WTC11 (cell line): ENCODE measurements around the gene GOSR2. TPM values are rescaled to one million over a fixed set of nuclear protein-coding genes. Genes with fewer than 3 reads are reported as not detected.

ENCODE experiments used
- ATAC-seq: fragments of 200-7000 bp; cut with Tn5 transposase; 2 replicates; pipeline ENCODE4 v1.10.0; 2021; ENCODE audit warnings: mild to moderate bottlenecking, moderate library complexity
- CTCF ChIA-PET: fragments of 300-600 bp; sonication (Branson Sonifier 250); formaldehyde crosslinking; loops from one replicate; lab custom pipeline; 2021; ENCODE audit warnings: antibody characterized with exemption; lab: Charles Lee
- POLR2A ChIA-PET: fragments of 350-600 bp; sonication (Branson Sonifier 250); formaldehyde crosslinking; loops from one replicate; lab custom pipeline; 2021; ENCODE audit warnings: antibody characterized with exemption; lab: Charles Lee
- DNase-seq: peaks from one replicate; pipeline ENCODE4 v3.0.0; 2021; ENCODE audit warnings: low spot score
- H3K27ac Mint-ChIP-seq: 2 replicates; pipeline ENCODE4 v1.8.0; 2021; ENCODE audit warnings: mixed read lengths
- H3K27me3 Mint-ChIP-seq: 2 replicates; pipeline ENCODE4 v1.8.0; 2021; ENCODE audit warnings: low read depth, mild to moderate bottlenecking, moderate library complexity, mixed read lengths
- H3K36me3 Mint-ChIP-seq: 2 replicates; pipeline ENCODE4 v1.8.0; 2021; ENCODE audit warnings: mixed read lengths
- H3K4me1 Mint-ChIP-seq: 2 replicates; pipeline ENCODE4 v1.8.0; 2022; ENCODE audit warnings: mixed read lengths
- H3K4me3 Mint-ChIP-seq: 2 replicates; pipeline ENCODE4 v1.8.0; 2021; ENCODE audit warnings: mild to moderate bottlenecking, moderate library complexity, mixed read lengths
- H3K9me3 Mint-ChIP-seq: 2 replicates; pipeline ENCODE4 v1.8.0; 2021; ENCODE audit warnings: mixed read lengths
- CREM ChIP-seq: sonication (generic); formaldehyde crosslinking; IDR thresholded peaks from 2 replicates; pipeline ENCODE4 v1.8.1; 2022; ENCODE audit warnings: mild to moderate bottlenecking, missing genetic modification reagents, moderate library complexity
- GRHL2 ChIP-seq: fragments of 250-450 bp; sonication (Bioruptor Pico); IDR thresholded peaks from 2 replicates; pipeline ENCODE4 v1.8.0; 2022; ENCODE audit warnings: mild to moderate bottlenecking, moderate library complexity; ENCODE audit not compliant: insufficient replicate concordance, severe bottlenecking
- JAZF1 ChIP-seq: fragments of 250-450 bp; sonication (Bioruptor Pico); IDR thresholded peaks from 2 replicates; pipeline ENCODE4 v1.9.0; 2021; ENCODE audit warnings: moderate library complexity, mild to moderate bottlenecking, inconsistent platforms
- JUN ChIP-seq: sonication (generic); formaldehyde crosslinking; IDR thresholded peaks from 2 replicates; pipeline ENCODE4 v1.8.0; 2023; ENCODE audit warnings: mild to moderate bottlenecking, missing genetic modification reagents
- NR2C2 ChIP-seq: sonication (generic); formaldehyde crosslinking; IDR thresholded peaks from 2 replicates; pipeline ENCODE4 v1.8.0; 2022; ENCODE audit warnings: mild to moderate bottlenecking, missing genetic modification reagents
- OVOL2 ChIP-seq: fragments of 250-450 bp; sonication (Bioruptor Pico); IDR thresholded peaks from 2 replicates; pipeline ENCODE4 v1.9.0; 2021; ENCODE audit warnings: mild to moderate bottlenecking, borderline replicate concordance
- SOX15 ChIP-seq: fragments of 250-450 bp; sonication (Bioruptor Pico); IDR thresholded peaks from 2 replicates; pipeline ENCODE4 v1.9.0; 2021; ENCODE audit warnings: mild to moderate bottlenecking
- TEAD4 ChIP-seq: sonication (generic); formaldehyde crosslinking; IDR thresholded peaks from 2 replicates; pipeline ENCODE4 v1.8.0; 2022; ENCODE audit warnings: mild to moderate bottlenecking, missing genetic modification reagents
- TP53 ChIP-seq: sonication (generic); formaldehyde crosslinking; IDR thresholded peaks from 2 replicates; pipeline ENCODE4 v1.8.1; 2023; ENCODE audit warnings: mild to moderate bottlenecking, missing genetic modification reagents
- ZNF138 ChIP-seq: sonication (generic); formaldehyde crosslinking; conservative IDR thresholded peaks from 2 replicates; pipeline ENCODE4 v1.8.1; 2022; ENCODE audit warnings: mild to moderate bottlenecking, moderate library complexity, missing genetic modification reagents
- ZNF219 ChIP-seq: sonication (generic); formaldehyde crosslinking; IDR thresholded peaks from 2 replicates; pipeline ENCODE4 v1.8.0; 2023; ENCODE audit warnings: missing genetic modification reagents, mild to moderate bottlenecking, borderline replicate concordance
- ZNF317 ChIP-seq: sonication (generic); formaldehyde crosslinking; IDR thresholded peaks from 2 replicates; pipeline ENCODE4 v1.8.1; 2023; ENCODE audit warnings: low read depth, mild to moderate bottlenecking, moderate library complexity, missing genetic modification reagents, borderline replicate concordance
- total RNA-seq: library from RNA; stranded (reverse); gene quantifications from 3 replicates; pipeline ENCODE4 v1.2.3, GENCODE V29; 2021
- TF ChIP-seq, protein P1 (sequence below): sonication (generic); formaldehyde crosslinking; IDR thresholded peaks from 2 replicates; pipeline ENCODE4 v1.8.1; 2023; ENCODE audit warnings: mild to moderate bottlenecking, missing genetic modification reagents, borderline replicate concordance
- TF ChIP-seq, protein P2 (sequence below): fragments of 250-450 bp; sonication (Bioruptor Pico); IDR thresholded peaks from 2 replicates; pipeline ENCODE4 v2.1.2; 2022; ENCODE audit warnings: mild to moderate bottlenecking, moderate library complexity
- TF ChIP-seq, protein P3 (sequence below): sonication (generic); formaldehyde crosslinking; IDR thresholded peaks from 2 replicates; pipeline ENCODE4 v1.8.0; 2023; ENCODE audit warnings: mild to moderate bottlenecking, missing genetic modification reagents
- TF ChIP-seq, protein P4 (sequence below): sonication (generic); formaldehyde crosslinking; IDR thresholded peaks from 2 replicates; pipeline ENCODE4 v1.8.0; 2022; ENCODE audit warnings: mild to moderate bottlenecking, missing genetic modification reagents
- TF ChIP-seq, protein P5 (sequence below): fragments of 250-450 bp; sonication (Bioruptor Pico); IDR thresholded peaks from 2 replicates; pipeline ENCODE4 v1.9.0; 2021; ENCODE audit warnings: mild to moderate bottlenecking
- TF ChIP-seq, protein P6 (sequence below): sonication (generic); formaldehyde crosslinking; IDR thresholded peaks from 2 replicates; pipeline ENCODE4 v1.8.0; 2023; ENCODE audit warnings: missing genetic modification reagents, mild to moderate bottlenecking, borderline replicate concordance
- TF ChIP-seq, protein P7 (sequence below): fragments of 250-450 bp; sonication (Bioruptor Pico); IDR thresholded peaks from 2 replicates; pipeline ENCODE4 v1.8.0; 2021; ENCODE audit warnings: mild to moderate bottlenecking

GOSR2 gene
- total RNA-seq, 1 experiment from 2014 or later, result 45.8 TPM

DNA sequence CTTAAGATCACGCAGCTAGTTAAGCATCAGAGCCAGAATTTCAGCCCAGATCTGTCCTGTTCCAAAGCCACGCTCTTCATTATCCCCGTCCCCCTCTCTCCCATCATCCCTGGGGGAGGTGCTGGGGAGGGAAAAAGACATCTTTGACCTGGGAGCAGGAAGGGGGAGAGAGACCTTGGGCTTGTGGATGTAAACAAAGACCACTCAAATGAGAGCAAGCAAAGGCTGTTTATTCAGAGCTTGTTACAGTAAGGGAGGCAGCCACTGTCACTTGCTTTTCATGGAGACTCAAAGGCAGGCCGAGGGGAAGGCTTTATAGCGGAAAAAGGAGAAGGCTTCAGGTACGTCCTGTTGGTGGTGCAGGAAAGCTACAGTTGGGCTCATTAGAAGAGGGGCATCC lies 59.6 kb downstream of the GOSR2 start:
- DNase-seq, result no peak
- POLR2A ChIA-PET, result no interaction called here
- Mint-ChIP-seq H3K27me3 (peaks cover 36% of the 10 kb centered on the region), H3K4me3 (no peak overlapping the region), H3K27ac (no peak overlapping the region), H3K4me1 (peaks cover 27% of the 10 kb centered on the region), H3K36me3 (no peaks in the 10 kb centered on the region), H3K9me3 (peaks cover 5% of the 10 kb centered on the region)
- TF ChIP-seq, protein P1, sequence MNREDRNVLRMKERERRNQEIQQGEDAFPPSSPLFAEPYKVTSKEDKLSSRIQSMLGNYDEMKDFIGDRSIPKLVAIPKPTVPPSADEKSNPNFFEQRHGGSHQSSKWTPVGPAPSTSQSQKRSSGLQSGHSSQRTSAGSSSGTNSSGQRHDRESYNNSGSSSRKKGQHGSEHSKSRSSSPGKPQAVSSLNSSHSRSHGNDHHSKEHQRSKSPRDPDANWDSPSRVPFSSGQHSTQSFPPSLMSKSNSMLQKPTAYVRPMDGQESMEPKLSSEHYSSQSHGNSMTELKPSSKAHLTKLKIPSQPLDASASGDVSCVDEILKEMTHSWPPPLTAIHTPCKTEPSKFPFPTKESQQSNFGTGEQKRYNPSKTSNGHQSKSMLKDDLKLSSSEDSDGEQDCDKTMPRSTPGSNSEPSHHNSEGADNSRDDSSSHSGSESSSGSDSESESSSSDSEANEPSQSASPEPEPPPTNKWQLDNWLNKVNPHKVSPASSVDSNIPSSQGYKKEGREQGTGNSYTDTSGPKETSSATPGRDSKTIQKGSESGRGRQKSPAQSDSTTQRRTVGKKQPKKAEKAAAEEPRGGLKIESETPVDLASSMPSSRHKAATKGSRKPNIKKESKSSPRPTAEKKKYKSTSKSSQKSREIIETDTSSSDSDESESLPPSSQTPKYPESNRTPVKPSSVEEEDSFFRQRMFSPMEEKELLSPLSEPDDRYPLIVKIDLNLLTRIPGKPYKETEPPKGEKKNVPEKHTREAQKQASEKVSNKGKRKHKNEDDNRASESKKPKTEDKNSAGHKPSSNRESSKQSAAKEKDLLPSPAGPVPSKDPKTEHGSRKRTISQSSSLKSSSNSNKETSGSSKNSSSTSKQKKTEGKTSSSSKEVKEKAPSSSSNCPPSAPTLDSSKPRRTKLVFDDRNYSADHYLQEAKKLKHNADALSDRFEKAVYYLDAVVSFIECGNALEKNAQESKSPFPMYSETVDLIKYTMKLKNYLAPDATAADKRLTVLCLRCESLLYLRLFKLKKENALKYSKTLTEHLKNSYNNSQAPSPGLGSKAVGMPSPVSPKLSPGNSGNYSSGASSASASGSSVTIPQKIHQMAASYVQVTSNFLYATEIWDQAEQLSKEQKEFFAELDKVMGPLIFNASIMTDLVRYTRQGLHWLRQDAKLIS (CRISPR knock-in tag), result no peak
- TF ChIP-seq NR2C2 (CRISPR knock-in tag) (no peak), JAZF1 (CRISPR knock-in tag) (no peak), ZNF138 (no peak), CREM (CRISPR knock-in tag) (no peak), SOX15 (CRISPR knock-in tag) (no peak), TEAD4 (CRISPR knock-in tag) (no peak), TP53 (CRISPR knock-in tag) (no peak), ZNF317 (CRISPR knock-in tag) (no peak), OVOL2 (CRISPR knock-in tag) (no peak), GRHL2 (CRISPR knock-in tag) (no peak), JUN (CRISPR knock-in tag) (no peak), ZNF219 (CRISPR knock-in tag) (no peak)
- TF ChIP-seq, protein P2, sequence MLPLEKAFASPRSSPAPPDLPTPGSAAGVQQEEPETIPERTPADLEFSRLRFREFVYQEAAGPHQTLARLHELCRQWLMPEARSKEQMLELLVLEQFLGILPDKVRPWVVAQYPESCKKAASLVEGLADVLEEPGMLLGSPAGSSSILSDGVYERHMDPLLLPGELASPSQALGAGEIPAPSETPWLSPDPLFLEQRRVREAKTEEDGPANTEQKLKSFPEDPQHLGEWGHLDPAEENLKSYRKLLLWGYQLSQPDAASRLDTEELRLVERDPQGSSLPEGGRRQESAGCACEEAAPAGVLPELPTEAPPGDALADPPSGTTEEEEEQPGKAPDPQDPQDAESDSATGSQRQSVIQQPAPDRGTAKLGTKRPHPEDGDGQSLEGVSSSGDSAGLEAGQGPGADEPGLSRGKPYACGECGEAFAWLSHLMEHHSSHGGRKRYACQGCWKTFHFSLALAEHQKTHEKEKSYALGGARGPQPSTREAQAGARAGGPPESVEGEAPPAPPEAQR (CRISPR knock-in tag), result no peak
- TF ChIP-seq, protein P3, sequence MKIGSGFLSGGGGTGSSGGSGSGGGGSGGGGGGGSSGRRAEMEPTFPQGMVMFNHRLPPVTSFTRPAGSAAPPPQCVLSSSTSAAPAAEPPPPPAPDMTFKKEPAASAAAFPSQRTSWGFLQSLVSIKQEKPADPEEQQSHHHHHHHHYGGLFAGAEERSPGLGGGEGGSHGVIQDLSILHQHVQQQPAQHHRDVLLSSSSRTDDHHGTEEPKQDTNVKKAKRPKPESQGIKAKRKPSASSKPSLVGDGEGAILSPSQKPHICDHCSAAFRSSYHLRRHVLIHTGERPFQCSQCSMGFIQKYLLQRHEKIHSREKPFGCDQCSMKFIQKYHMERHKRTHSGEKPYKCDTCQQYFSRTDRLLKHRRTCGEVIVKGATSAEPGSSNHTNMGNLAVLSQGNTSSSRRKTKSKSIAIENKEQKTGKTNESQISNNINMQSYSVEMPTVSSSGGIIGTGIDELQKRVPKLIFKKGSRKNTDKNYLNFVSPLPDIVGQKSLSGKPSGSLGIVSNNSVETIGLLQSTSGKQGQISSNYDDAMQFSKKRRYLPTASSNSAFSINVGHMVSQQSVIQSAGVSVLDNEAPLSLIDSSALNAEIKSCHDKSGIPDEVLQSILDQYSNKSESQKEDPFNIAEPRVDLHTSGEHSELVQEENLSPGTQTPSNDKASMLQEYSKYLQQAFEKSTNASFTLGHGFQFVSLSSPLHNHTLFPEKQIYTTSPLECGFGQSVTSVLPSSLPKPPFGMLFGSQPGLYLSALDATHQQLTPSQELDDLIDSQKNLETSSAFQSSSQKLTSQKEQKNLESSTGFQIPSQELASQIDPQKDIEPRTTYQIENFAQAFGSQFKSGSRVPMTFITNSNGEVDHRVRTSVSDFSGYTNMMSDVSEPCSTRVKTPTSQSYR (CRISPR knock-in tag), result no peak
- TF ChIP-seq, protein P4, sequence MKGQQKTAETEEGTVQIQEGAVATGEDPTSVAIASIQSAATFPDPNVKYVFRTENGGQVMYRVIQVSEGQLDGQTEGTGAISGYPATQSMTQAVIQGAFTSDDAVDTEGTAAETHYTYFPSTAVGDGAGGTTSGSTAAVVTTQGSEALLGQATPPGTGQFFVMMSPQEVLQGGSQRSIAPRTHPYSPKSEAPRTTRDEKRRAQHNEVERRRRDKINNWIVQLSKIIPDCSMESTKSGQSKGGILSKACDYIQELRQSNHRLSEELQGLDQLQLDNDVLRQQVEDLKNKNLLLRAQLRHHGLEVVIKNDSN (CRISPR knock-in tag), result no peak
- TF ChIP-seq, protein P5, sequence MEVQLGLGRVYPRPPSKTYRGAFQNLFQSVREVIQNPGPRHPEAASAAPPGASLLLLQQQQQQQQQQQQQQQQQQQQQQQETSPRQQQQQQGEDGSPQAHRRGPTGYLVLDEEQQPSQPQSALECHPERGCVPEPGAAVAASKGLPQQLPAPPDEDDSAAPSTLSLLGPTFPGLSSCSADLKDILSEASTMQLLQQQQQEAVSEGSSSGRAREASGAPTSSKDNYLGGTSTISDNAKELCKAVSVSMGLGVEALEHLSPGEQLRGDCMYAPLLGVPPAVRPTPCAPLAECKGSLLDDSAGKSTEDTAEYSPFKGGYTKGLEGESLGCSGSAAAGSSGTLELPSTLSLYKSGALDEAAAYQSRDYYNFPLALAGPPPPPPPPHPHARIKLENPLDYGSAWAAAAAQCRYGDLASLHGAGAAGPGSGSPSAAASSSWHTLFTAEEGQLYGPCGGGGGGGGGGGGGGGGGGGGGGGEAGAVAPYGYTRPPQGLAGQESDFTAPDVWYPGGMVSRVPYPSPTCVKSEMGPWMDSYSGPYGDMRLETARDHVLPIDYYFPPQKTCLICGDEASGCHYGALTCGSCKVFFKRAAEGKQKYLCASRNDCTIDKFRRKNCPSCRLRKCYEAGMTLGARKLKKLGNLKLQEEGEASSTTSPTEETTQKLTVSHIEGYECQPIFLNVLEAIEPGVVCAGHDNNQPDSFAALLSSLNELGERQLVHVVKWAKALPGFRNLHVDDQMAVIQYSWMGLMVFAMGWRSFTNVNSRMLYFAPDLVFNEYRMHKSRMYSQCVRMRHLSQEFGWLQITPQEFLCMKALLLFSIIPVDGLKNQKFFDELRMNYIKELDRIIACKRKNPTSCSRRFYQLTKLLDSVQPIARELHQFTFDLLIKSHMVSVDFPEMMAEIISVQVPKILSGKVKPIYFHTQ (CRISPR knock-in tag), result no peak
- TF ChIP-seq, protein P6, sequence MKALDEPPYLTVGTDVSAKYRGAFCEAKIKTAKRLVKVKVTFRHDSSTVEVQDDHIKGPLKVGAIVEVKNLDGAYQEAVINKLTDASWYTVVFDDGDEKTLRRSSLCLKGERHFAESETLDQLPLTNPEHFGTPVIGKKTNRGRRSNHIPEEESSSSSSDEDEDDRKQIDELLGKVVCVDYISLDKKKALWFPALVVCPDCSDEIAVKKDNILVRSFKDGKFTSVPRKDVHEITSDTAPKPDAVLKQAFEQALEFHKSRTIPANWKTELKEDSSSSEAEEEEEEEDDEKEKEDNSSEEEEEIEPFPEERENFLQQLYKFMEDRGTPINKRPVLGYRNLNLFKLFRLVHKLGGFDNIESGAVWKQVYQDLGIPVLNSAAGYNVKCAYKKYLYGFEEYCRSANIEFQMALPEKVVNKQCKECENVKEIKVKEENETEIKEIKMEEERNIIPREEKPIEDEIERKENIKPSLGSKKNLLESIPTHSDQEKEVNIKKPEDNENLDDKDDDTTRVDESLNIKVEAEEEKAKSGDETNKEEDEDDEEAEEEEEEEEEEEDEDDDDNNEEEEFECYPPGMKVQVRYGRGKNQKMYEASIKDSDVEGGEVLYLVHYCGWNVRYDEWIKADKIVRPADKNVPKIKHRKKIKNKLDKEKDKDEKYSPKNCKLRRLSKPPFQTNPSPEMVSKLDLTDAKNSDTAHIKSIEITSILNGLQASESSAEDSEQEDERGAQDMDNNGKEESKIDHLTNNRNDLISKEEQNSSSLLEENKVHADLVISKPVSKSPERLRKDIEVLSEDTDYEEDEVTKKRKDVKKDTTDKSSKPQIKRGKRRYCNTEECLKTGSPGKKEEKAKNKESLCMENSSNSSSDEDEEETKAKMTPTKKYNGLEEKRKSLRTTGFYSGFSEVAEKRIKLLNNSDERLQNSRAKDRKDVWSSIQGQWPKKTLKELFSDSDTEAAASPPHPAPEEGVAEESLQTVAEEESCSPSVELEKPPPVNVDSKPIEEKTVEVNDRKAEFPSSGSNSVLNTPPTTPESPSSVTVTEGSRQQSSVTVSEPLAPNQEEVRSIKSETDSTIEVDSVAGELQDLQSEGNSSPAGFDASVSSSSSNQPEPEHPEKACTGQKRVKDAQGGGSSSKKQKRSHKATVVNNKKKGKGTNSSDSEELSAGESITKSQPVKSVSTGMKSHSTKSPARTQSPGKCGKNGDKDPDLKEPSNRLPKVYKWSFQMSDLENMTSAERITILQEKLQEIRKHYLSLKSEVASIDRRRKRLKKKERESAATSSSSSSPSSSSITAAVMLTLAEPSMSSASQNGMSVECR (CRISPR knock-in tag), result no peak
- TF ChIP-seq, protein P7, sequence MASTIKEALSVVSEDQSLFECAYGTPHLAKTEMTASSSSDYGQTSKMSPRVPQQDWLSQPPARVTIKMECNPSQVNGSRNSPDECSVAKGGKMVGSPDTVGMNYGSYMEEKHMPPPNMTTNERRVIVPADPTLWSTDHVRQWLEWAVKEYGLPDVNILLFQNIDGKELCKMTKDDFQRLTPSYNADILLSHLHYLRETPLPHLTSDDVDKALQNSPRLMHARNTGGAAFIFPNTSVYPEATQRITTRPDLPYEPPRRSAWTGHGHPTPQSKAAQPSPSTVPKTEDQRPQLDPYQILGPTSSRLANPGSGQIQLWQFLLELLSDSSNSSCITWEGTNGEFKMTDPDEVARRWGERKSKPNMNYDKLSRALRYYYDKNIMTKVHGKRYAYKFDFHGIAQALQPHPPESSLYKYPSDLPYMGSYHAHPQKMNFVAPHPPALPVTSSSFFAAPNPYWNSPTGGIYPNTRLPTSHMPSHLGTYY (CRISPR knock-in tag), result no peak
- CTCF ChIA-PET, result interaction anchor here (0.6 to 2.1 kb wide), 4 partner anchors 40 to 1138 kb away, joined by 3 to 5 read pairs (median 4); partner anchors contain the start of gene SPPL2C
- no peak for ATAC-seq
